Measurements from ENCODE around the gene MYL4. TPM values are rescaled to one million over a fixed set of nuclear protein-coding genes. Genes with fewer than 3 reads are reported as not detected.
A peak's percentile ranks its signal among the peaks of the same experiment; 100 is the strongest.

MYL4 gene
- total RNA-seq, 1 donor from 2014 or later = 2.2 TPM

- Mint-ChIP-seq H3K27me3 (ENCODE audit: unreplicated experiment) (peaks cover 2% of the 10 kb centered on the region), H3K27ac (ENCODE audit: unreplicated experiment) (peak within 1 kb of the TSS; percentile 100), H3K9me3 (ENCODE audit: unreplicated experiment) (no peaks in the 10 kb centered on the region), H3K4me1 (ENCODE audit: unreplicated experiment) (peaks cover 15% of the 10 kb centered on the region), H3K4me3 (ENCODE audit: unreplicated experiment) (peak within 1 kb of the TSS; percentile 99), H3K36me3 (ENCODE audit: low read depth, unreplicated experiment) (peaks cover 7% of the 10 kb centered on the region)
- peak; percentile 100 for DNase-seq (ENCODE audit: low spot score)
- TF ChIP-seq CTCF (IDR thresholded peaks at IDR 0.05; ENCODE audit: unreplicated experiment) = no peak
Measured at GRCh38 chr17:47188876-47189731, 20.0 kb upstream of the MYL4 start, which contains the start of gene CDC27. Gene CDC27, minus strand, starts transcription at chr17:47189295. Its CDS starts 123 bp downstream, at chr17:47189172.

GRCh38 chr17:47189732-47190237 is 19.4 kb upstream of the MYL4 start:
- no peak for TF ChIP-seq CTCF (IDR thresholded peaks at IDR 0.05; ENCODE audit: unreplicated experiment)
- peak overlapping the region; percentile 99 for H3K4me3 Mint-ChIP-seq (ENCODE audit: unreplicated experiment)
- H3K4me1 Mint-ChIP-seq (ENCODE audit: unreplicated experiment) = peaks cover 11% of the 10 kb centered on the region
- DNase-seq (ENCODE audit: low spot score) = no peak
- H3K27me3 Mint-ChIP-seq (ENCODE audit: unreplicated experiment) = peaks cover 2% of the 10 kb centered on the region
- peaks cover 7% of the 10 kb centered on the region for H3K36me3 Mint-ChIP-seq (ENCODE audit: low read depth, unreplicated experiment)
- no peak overlapping the region for H3K27ac Mint-ChIP-seq (ENCODE audit: unreplicated experiment)
- H3K9me3 Mint-ChIP-seq (ENCODE audit: unreplicated experiment) = no peaks in the 10 kb centered on the region

- Mint-ChIP-seq H3K4me3 (ENCODE audit: unreplicated experiment) (no peak overlapping the region), H3K27ac (ENCODE audit: unreplicated experiment) (no peak overlapping the region), H3K27me3 (ENCODE audit: unreplicated experiment) (peaks cover 2% of the 10 kb centered on the region), H3K36me3 (ENCODE audit: low read depth, unreplicated experiment) (peaks cover 7% of the 10 kb centered on the region), H3K4me1 (ENCODE audit: unreplicated experiment) (peaks cover 10% of the 10 kb centered on the region), H3K9me3 (ENCODE audit: unreplicated experiment) (no peaks in the 10 kb centered on the region)
- no peak for TF ChIP-seq CTCF (IDR thresholded peaks at IDR 0.05; ENCODE audit: unreplicated experiment)
- DNase-seq (ENCODE audit: low spot score) = no peak
Measured at GRCh38 chr17:47190243-47190642, 18.9 kb upstream of the MYL4 start.

- Mint-ChIP-seq H3K27me3 (ENCODE audit: unreplicated experiment) (peaks cover 2% of the 10 kb centered on the region), H3K9me3 (ENCODE audit: unreplicated experiment) (no peaks in the 10 kb centered on the region), H3K36me3 (ENCODE audit: low read depth, unreplicated experiment) (peaks cover 7% of the 10 kb centered on the region), H3K27ac (ENCODE audit: unreplicated experiment) (no peak overlapping the region), H3K4me3 (ENCODE audit: unreplicated experiment) (no peak overlapping the region), H3K4me1 (ENCODE audit: unreplicated experiment) (peaks cover 10% of the 10 kb centered on the region)
- no peak for TF ChIP-seq CTCF (IDR thresholded peaks at IDR 0.05; ENCODE audit: unreplicated experiment)
- DNase-seq (ENCODE audit: low spot score) = no peak
Measured at GRCh38 chr17:47190770-47191169, 18.4 kb upstream of the MYL4 start.

GRCh38 chr17:47192554-47192953 is 16.6 kb upstream of the MYL4 start:
- TF ChIP-seq CTCF (IDR thresholded peaks at IDR 0.05; ENCODE audit: unreplicated experiment) = no peak
- H3K4me3 Mint-ChIP-seq (ENCODE audit: unreplicated experiment) = no peak overlapping the region
- no peak overlapping the region for H3K27ac Mint-ChIP-seq (ENCODE audit: unreplicated experiment)
- peaks cover 2% of the 10 kb centered on the region for H3K27me3 Mint-ChIP-seq (ENCODE audit: unreplicated experiment)
- no peaks in the 10 kb centered on the region for H3K9me3 Mint-ChIP-seq (ENCODE audit: unreplicated experiment)
- peaks cover 7% of the 10 kb centered on the region for H3K36me3 Mint-ChIP-seq (ENCODE audit: low read depth, unreplicated experiment)
- H3K4me1 Mint-ChIP-seq (ENCODE audit: unreplicated experiment) = peaks cover 2% of the 10 kb centered on the region
- DNase-seq (ENCODE audit: low spot score) = no peak
